Colonic mucosa (tissue), 4 donors: ENCODE data around the gene LEKR1. TPM values are rescaled to one million over a fixed set of nuclear protein-coding genes. Genes with fewer than 3 reads are reported as not detected.

Source experiments
- DNase-seq: peaks from one replicate; pipeline ENCODE4 v3.0.0-alpha.2; 2020
- H3K27ac ChIP-seq: fragments of 200-600 bp; one replicate; pipeline ENCODE4 v1.8.0; 2021
- H3K27me3 ChIP-seq: fragments of 200-600 bp; one replicate; pipeline ENCODE4 v1.8.0; 2021
- H3K36me3 ChIP-seq: fragments of 200-600 bp; one replicate; pipeline ENCODE4 v1.8.0; 2021
- H3K4me1 ChIP-seq: fragments of 200-600 bp; one replicate; pipeline ENCODE4 v1.8.0; 2021; ENCODE audit warnings: mild to moderate bottlenecking
- H3K4me3 ChIP-seq: fragments of 200-600 bp; one replicate; pipeline ENCODE4 v1.8.0; 2021
- H3K9ac ChIP-seq, 2 donors: one replicate each; pipeline ENCODE4 v1.7.0; 2013; ENCODE audit warnings: control low read depth in 2 of 2, low read depth in 2 of 2, low read length in 2 of 2
- H3K9me3 ChIP-seq: fragments of 200-600 bp; one replicate; pipeline ENCODE4 v1.8.0; 2021
- CTCF ChIP-seq: fragments of 200-600 bp; IDR thresholded peaks from one replicate; pipeline ENCODE4 v1.8.0; 2022; ENCODE audit warnings: antibody characterized with exemption, mild to moderate bottlenecking
- intact Hi-C: fragments of 100-400 bp; cut with DNase I; formaldehyde crosslinking; loops from one replicate; pipeline ENCODE4 v1.14.1; 2022
- total RNA-seq, 2 donors: library from RNA; stranded (reverse); fragmentation: NEBNext Ultra II Directional in 1 of 2; extraction: Animal tissue kit (Norgen Biotek cat#: 25700) in 1 of 2; gene quantifications; one replicate each; pipeline ENCODE4 v1.2.1, GENCODE V29; 2021
- donor health status: healthy.
- donor health status: DM: no; HTN: no; CAD: no.
- donor health status: DM: no; HTN: no; CAD: no.

LEKR1 gene
- total RNA-seq, 2 donors from 2014 or later, result 1.6 to 2.0 TPM

GRCh38 chr3:157045238-157045850 lies 219.2 kb downstream of the LEKR1 start:
- TF ChIP-seq CTCF, result no peak
- no peaks in the 10 kb centered on the region for H3K27me3 ChIP-seq
- no peaks in the 10 kb centered on the region for H3K36me3 ChIP-seq
- H3K27ac ChIP-seq, result no peak overlapping the region
- no peaks in the 10 kb centered on the region for H3K4me1 ChIP-seq
- no peak overlapping the region for H3K9ac ChIP-seq
- no peak overlapping the region for H3K4me3 ChIP-seq
- no peak for DNase-seq
- intact Hi-C loops, result no loop called here
- no peaks in the 10 kb centered on the region for H3K9me3 ChIP-seq

GRCh38 chr3:157046520-157046919 lies 220.4 kb downstream of the LEKR1 start:
- H3K9me3 ChIP-seq, result no peaks in the 10 kb centered on the region
- H3K36me3 ChIP-seq, result no peaks in the 10 kb centered on the region
- H3K27me3 ChIP-seq, result no peaks in the 10 kb centered on the region
- DNase-seq, result no peak
- no peak overlapping the region for H3K4me3 ChIP-seq
- intact Hi-C loops, result no loop called here
- no peaks in the 10 kb centered on the region for H3K4me1 ChIP-seq
- H3K9ac ChIP-seq, result no peak overlapping the region
- TF ChIP-seq CTCF, result no peak
- no peak overlapping the region for H3K27ac ChIP-seq

- Histone ChIP-seq H3K9me3 (no peaks in the 10 kb centered on the region), H3K9ac (no peak overlapping the region), H3K27ac (no peak overlapping the region), H3K4me3 (no peak overlapping the region), H3K4me1 (no peaks in the 10 kb centered on the region), H3K27me3 (no peaks in the 10 kb centered on the region), H3K36me3 (no peaks in the 10 kb centered on the region)
- intact Hi-C loops, result no loop called here
- no peak for DNase-seq
- no peak for TF ChIP-seq CTCF
Measured at GRCh38 chr3:157051055-157051454, 224.9 kb downstream of the LEKR1 start.

- H3K9me3 ChIP-seq, result no peaks in the 10 kb centered on the region
- H3K4me1 ChIP-seq, result no peaks in the 10 kb centered on the region
- no peak overlapping the region for H3K4me3 ChIP-seq
- intact Hi-C loops, result no loop called here
- TF ChIP-seq CTCF, result no peak
- H3K9ac ChIP-seq, result no peak overlapping the region
- DNase-seq, result no peak
- H3K27ac ChIP-seq, result no peak overlapping the region
- H3K27me3 ChIP-seq, result no peaks in the 10 kb centered on the region
- H3K36me3 ChIP-seq, result no peaks in the 10 kb centered on the region
Measured at GRCh38 chr3:157051591-157051990, 225.4 kb downstream of the LEKR1 start.

- no peak for DNase-seq
- no peaks in the 10 kb centered on the region for H3K9me3 ChIP-seq
- H3K27ac ChIP-seq, result no peak overlapping the region
- no peak for TF ChIP-seq CTCF
- no peak overlapping the region for H3K9ac ChIP-seq
- no peaks in the 10 kb centered on the region for H3K4me1 ChIP-seq
- no peaks in the 10 kb centered on the region for H3K27me3 ChIP-seq
- H3K4me3 ChIP-seq, result no peak overlapping the region
- intact Hi-C loops, result no loop called here
- no peaks in the 10 kb centered on the region for H3K36me3 ChIP-seq
Measured at GRCh38 chr3:157056035-157056434, 229.9 kb downstream of the LEKR1 start.
